Measurements from ENCODE around the gene KCTD6.

- TF ChIP-seq CTCF (IDR thresholded peaks at IDR 0.05) (no peak), POLR2A (IDR thresholded peaks at IDR 0.05) (no peak)
These were observed 39.7 kb downstream of the KCTD6 start for GRCh38 chr3:58531555-58531954.

Measured in Peyer's patch (tissue), 4 donors.